H9 (cell line): ENCODE results near the gene VIM. TPM values are rescaled to one million over a fixed set of nuclear protein-coding genes. Genes with fewer than 3 reads are reported as not detected.

Experiments used
- DNase-seq: peaks from one replicate; pipeline ENCODE4 v3.0.0-alpha.2; 2017
- H2AFZ ChIP-seq: one replicate; pipeline ENCODE4 v1.6.1; 2013; ENCODE audit warnings: mild to moderate bottlenecking, low read length, control low read depth, moderate library complexity
- H2AK5ac ChIP-seq: 2 replicates; pipeline ENCODE4 v1.6.1; 2013; ENCODE audit warnings: low read length, control low read depth, mixed read lengths; ENCODE audit not compliant: insufficient read length
- H2BK120ac ChIP-seq: one replicate; pipeline ENCODE4 v1.6.1; 2013; ENCODE audit warnings: low read depth, mild to moderate bottlenecking, low read length, control low read depth, inconsistent platforms; ENCODE audit not compliant: poor library complexity, severe bottlenecking
- H2BK12ac ChIP-seq: 2 replicates; pipeline ENCODE4 v1.6.1; 2013; ENCODE audit warnings: low read length, control low read depth, mixed read lengths, low read depth; ENCODE audit not compliant: insufficient read length
- H2BK15ac ChIP-seq: 2 replicates; pipeline ENCODE4 v1.6.1; 2013; ENCODE audit warnings: low read depth, low read length, control low read depth
- H2BK20ac ChIP-seq: one replicate; pipeline ENCODE4 v1.6.1; 2013; ENCODE audit warnings: low read depth, mild to moderate bottlenecking, low read length, control low read depth, inconsistent platforms; ENCODE audit not compliant: poor library complexity, severe bottlenecking
- H2BK5ac ChIP-seq: 2 replicates; pipeline ENCODE4 v1.6.1; 2013; ENCODE audit warnings: low read length, control low read depth, mixed read lengths; ENCODE audit not compliant: insufficient read length
- H3K14ac ChIP-seq: 2 replicates; pipeline ENCODE4 v1.6.1; 2013; ENCODE audit warnings: low read length, control low read depth; ENCODE audit not compliant: insufficient read depth
- H3K18ac ChIP-seq: 2 replicates; pipeline ENCODE4 v1.6.1; 2013; ENCODE audit warnings: low read depth, mild to moderate bottlenecking, mixed read lengths, low read length, control low read depth; ENCODE audit not compliant: insufficient read length
- H3K23ac ChIP-seq: 2 replicates; pipeline ENCODE4 v1.6.1; 2013; ENCODE audit warnings: low read length, control low read depth, mixed read lengths, low read depth; ENCODE audit not compliant: insufficient read length
- H3K23me2 ChIP-seq: 2 replicates; pipeline ENCODE4 v1.6.1; 2013; ENCODE audit warnings: low read depth, mild to moderate bottlenecking, mixed read lengths, low read length, control low read depth; ENCODE audit not compliant: insufficient read length, poor library complexity, severe bottlenecking
- H3K27ac ChIP-seq: 2 replicates; pipeline ENCODE4 v1.5.1; 2013; ENCODE audit warnings: low read length, control low read depth, mixed read lengths, low read depth; ENCODE audit not compliant: insufficient read length
- H3K27me3 ChIP-seq: 2 replicates; pipeline ENCODE4 v1.6.1; 2013; ENCODE audit warnings: low read length, control low read depth, inconsistent platforms; ENCODE audit not compliant: insufficient read depth
- H3K4ac ChIP-seq: 2 replicates; pipeline ENCODE4 v1.6.1; 2013; ENCODE audit warnings: low read depth, mild to moderate bottlenecking, control low read depth, inconsistent platforms, low read length, moderate library complexity
- H3K4me1 ChIP-seq: 2 replicates; pipeline ENCODE4 v1.6.1; 2013; ENCODE audit warnings: low read length, control low read depth, inconsistent platforms; ENCODE audit not compliant: insufficient read depth
- H3K4me2 ChIP-seq: 2 replicates; pipeline ENCODE4 v1.6.1; 2013; ENCODE audit warnings: low read length, control low read depth, mixed read lengths; ENCODE audit not compliant: insufficient read length, insufficient read depth
- H3K56ac ChIP-seq: 2 replicates; pipeline ENCODE4 v1.6.1; 2013; ENCODE audit warnings: low read depth, mild to moderate bottlenecking, mixed read lengths, low read length, control low read depth; ENCODE audit not compliant: insufficient read length
- H3K79me1 ChIP-seq: 2 replicates; pipeline ENCODE4 v1.6.1; 2013; ENCODE audit warnings: low read depth, mild to moderate bottlenecking, moderate library complexity, low read length, control low read depth, inconsistent platforms; ENCODE audit not compliant: insufficient read depth, poor library complexity, severe bottlenecking
- H3K79me2 ChIP-seq: 2 replicates; pipeline ENCODE4 v1.6.1; 2013; ENCODE audit warnings: low read length, control low read depth, inconsistent platforms; ENCODE audit not compliant: insufficient read depth
- H3K9ac ChIP-seq: 2 replicates; pipeline ENCODE4 v1.6.1; 2013; ENCODE audit warnings: low read length, control low read depth, mixed read lengths; ENCODE audit not compliant: insufficient read length; ENCODE audit errors: extremely low read depth
- H3K9me3 ChIP-seq: one replicate; pipeline ENCODE4 v1.6.1; 2013; ENCODE audit warnings: low read depth, low read length, inconsistent platforms; ENCODE audit not compliant: control insufficient read depth
- H3T11ph ChIP-seq: one replicate; pipeline ENCODE4 v1.6.1; 2013; ENCODE audit warnings: mild to moderate bottlenecking, low read length, control low read depth, inconsistent platforms
- H4K20me1 ChIP-seq: one replicate; pipeline ENCODE4 v1.6.1; 2013; ENCODE audit not compliant: control insufficient read depth, insufficient read length, insufficient read depth
- H4K5ac ChIP-seq: 2 replicates; pipeline ENCODE4 v1.6.1; 2013; ENCODE audit warnings: low read depth, mild to moderate bottlenecking, mixed read lengths, low read length, control low read depth; ENCODE audit not compliant: insufficient read length
- H4K8ac ChIP-seq: replicated peaks from 2 replicates; pipeline ENCODE4 v1.6.1; 2013; ENCODE audit warnings: low read length, control low read depth, mixed read lengths, low read depth; ENCODE audit not compliant: insufficient read length
- H4K91ac ChIP-seq: 2 replicates; pipeline ENCODE4 v1.6.1; 2013; ENCODE audit warnings: low read depth, mild to moderate bottlenecking, moderate library complexity, mixed read lengths, low read length, control low read depth; ENCODE audit not compliant: insufficient read length
- H3K27ac Mint-ChIP-seq, 3 experiments: 2 replicates in 2 of 3; 3 replicates in 1 of 3; pipeline ENCODE4 v1.8.0; 2020 to 2021; ENCODE audit warnings: mixed read lengths in 3 of 3, mild to moderate bottlenecking in 1 of 3, moderate library complexity in 1 of 3
- H3K27me3 Mint-ChIP-seq: 2 replicates; pipeline ENCODE4 v1.8.0; 2021; ENCODE audit warnings: low read depth, mild to moderate bottlenecking, moderate library complexity, mixed read lengths
- H3K36me3 Mint-ChIP-seq, 3 experiments: 2 replicates in 2 of 3; 3 replicates in 1 of 3; pipeline ENCODE4 v1.8.0; 2020 to 2021; ENCODE audit warnings: low read depth in 3 of 3, mixed read lengths in 3 of 3; ENCODE audit not compliant: insufficient read depth in 1 of 3
- H3K4me1 Mint-ChIP-seq, 2 experiments: 2 replicates each; pipeline ENCODE4 v1.8.0; 2020; ENCODE audit warnings: mixed read lengths in 2 of 2
- H3K4me3 Mint-ChIP-seq, 2 experiments: 2 replicates in 1 of 2; 3 replicates in 1 of 2; pipeline ENCODE4 v1.8.0; 2020 to 2021; ENCODE audit warnings: mild to moderate bottlenecking in 2 of 2, mixed read lengths in 2 of 2, moderate library complexity in 1 of 2
- H3K9me3 Mint-ChIP-seq, 2 experiments: 2 replicates in 1 of 2; 3 replicates in 1 of 2; pipeline ENCODE4 v1.8.0; 2020; ENCODE audit warnings: mild to moderate bottlenecking in 2 of 2, mixed read lengths in 2 of 2, moderate library complexity in 1 of 2
- CTCF ChIP-seq: fragments of 200-600 bp; sonication (generic); conservative IDR thresholded peaks from 3 replicates; pipeline ENCODE4 v1.8.0; 2021; ENCODE audit warnings: antibody characterized with exemption, mild to moderate bottlenecking
- WGBS: extraction: QIAGEN DNeasy Blood & Tissue Kit; methylation state at CpG from one replicate; pipeline ENCODE4 v1.1.7; 2013; ENCODE audit warnings: missing lambda C conversion rate, low lambda C conversion rate, mixed read lengths; ENCODE audit not compliant: insufficient read length; ENCODE audit errors: extremely low coverage; 5-methylcytosine and 5-hydroxymethylcytosine counted together
- total RNA-seq: library from RNA; stranded (reverse); gene quantifications from 2 replicates; pipeline ENCODE4 v1.2.1, GENCODE V29; 2021

Gene VIM
- total RNA-seq, 1 experiment from 2014 or later = 232 TPM

DNA sequence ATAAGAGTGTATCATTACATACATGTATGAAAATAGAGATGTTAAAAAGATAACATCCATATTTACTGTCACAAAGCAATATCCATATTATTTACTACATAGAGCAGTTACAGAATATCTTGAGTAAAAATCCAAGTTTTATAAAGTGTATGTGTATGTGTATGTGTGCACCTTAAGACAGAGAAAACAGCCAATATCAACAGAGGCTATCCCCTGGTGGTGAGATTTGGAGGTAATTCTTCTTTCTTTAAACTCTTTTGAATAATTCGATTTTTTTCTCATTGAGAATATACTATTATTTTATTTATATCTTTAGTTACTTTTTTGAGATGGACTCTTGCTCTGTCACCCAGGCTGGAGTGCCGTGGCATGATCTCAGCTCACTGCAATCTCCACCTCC is 44.9 kb upstream of the VIM start:
- Histone ChIP-seq H3K79me1 (peaks cover 4% of the 10 kb centered on the region), H3K14ac (no peak overlapping the region), H3K27ac (no peak overlapping the region), H3K9me3 (no peaks in the 10 kb centered on the region), H3K4ac (no peak overlapping the region), H4K5ac (no peak overlapping the region), H3K23me2 (no peaks in the 10 kb centered on the region), H2BK120ac (no peak overlapping the region), H3T11ph (no peak overlapping the region), H3K56ac (no peak overlapping the region), H3K23ac (no peak overlapping the region), H3K18ac (no peak overlapping the region), H4K20me1 (no peaks in the 10 kb centered on the region), H2BK5ac (no peak overlapping the region), H2BK15ac (no peak overlapping the region), H4K8ac (no peak overlapping the region), H2BK12ac (no peak overlapping the region), H3K4me1 (peaks cover 6% of the 10 kb centered on the region; the same call in 1 of the 2 replicates), H3K79me2 (no peaks in the 10 kb centered on the region), H2BK20ac (no peak overlapping the region), H2AFZ (no peak overlapping the region), H3K27me3 (no peaks in the 10 kb centered on the region), H3K9ac (no peak overlapping the region), H2AK5ac (no peak overlapping the region), H3K4me2 (no peak overlapping the region), H4K91ac (no peak overlapping the region)
- H3K9me3 Mint-ChIP-seq = no peaks in the 10 kb centered on the region
- no peaks in the 10 kb centered on the region for H3K27me3 Mint-ChIP-seq
- no peaks in the 10 kb centered on the region for H3K36me3 Mint-ChIP-seq
- no peak overlapping the region for H3K27ac Mint-ChIP-seq
- no CpG with 5 or more reads among the region's 2 CpGs for WGBS
- H3K4me1 Mint-ChIP-seq = peaks cover 11 to 12% of the 10 kb centered on the region in 2 experiments
- DNase-seq = no peak
- no peak overlapping the region for H3K4me3 Mint-ChIP-seq
- peak; percentile 54; the same call in 2 of the 3 replicates for TF ChIP-seq CTCF
